ENCODE results near the gene TRPM3.

DNA sequence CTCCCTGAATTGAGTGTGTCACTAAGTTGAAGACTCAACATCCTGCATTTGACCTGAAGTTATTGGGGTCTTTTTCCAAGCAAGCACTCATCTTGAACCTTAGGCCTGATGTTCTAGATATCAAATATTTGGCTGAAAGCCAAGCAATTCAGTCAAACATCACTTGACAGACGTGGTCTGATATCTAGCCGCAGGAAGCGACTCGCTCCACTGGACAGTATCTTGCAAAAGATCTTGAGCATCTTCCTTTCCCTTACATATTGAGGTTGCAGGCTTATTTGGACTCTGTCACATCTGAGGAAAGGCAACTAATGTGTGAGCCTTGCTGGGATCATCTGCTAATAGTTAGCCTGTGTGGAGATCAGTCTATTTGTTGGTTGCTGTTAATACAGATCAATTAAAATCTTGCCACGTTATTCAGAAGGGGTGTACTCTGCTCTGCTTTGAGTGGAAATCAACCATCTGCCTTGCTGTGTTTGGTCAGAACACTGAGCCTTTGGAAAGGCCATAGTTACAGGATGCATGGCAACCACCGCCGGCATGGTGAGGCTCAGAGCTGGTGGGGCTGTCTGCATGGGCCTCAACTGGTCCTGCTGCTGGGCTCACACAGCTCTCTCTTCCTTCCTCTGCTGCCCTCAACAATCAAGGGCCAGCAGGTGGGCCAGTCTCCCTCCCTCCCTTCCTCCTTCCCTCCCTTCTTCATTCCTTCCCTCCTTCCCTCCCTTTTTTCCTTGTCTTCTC, 540.0 kb downstream of the TRPM3 start:
- TF ChIP-seq, protein P1, sequence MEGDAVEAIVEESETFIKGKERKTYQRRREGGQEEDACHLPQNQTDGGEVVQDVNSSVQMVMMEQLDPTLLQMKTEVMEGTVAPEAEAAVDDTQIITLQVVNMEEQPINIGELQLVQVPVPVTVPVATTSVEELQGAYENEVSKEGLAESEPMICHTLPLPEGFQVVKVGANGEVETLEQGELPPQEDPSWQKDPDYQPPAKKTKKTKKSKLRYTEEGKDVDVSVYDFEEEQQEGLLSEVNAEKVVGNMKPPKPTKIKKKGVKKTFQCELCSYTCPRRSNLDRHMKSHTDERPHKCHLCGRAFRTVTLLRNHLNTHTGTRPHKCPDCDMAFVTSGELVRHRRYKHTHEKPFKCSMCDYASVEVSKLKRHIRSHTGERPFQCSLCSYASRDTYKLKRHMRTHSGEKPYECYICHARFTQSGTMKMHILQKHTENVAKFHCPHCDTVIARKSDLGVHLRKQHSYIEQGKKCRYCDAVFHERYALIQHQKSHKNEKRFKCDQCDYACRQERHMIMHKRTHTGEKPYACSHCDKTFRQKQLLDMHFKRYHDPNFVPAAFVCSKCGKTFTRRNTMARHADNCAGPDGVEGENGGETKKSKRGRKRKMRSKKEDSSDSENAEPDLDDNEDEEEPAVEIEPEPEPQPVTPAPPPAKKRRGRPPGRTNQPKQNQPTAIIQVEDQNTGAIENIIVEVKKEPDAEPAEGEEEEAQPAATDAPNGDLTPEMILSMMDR (IDR thresholded peaks at IDR 0.05): no peak
- TF ChIP-seq EZH2 (IDR thresholded peaks at IDR 0.05; ENCODE audit: borderline replicate concordance, insufficient read depth, low read depth, low read length, poor library complexity, severe bottlenecking): no peak
